ENCODE measurements around the gene HNRNPDL.
A peak's percentile ranks its signal among the peaks of the same experiment; 100 is the strongest.
"Not testable (repeated sequence)": the region's sequence is repeated elsewhere in the genome, so short reads cannot be mapped to it uniquely, and the experiment has no call there.

Gene HNRNPDL

GRCh38 chr4:82431831-82432230 lies 1.6 kb upstream of the HNRNPDL start:
- no peak for DNase-seq

GRCh38 chr4:82430964-82431745 lies 893 bp upstream of the HNRNPDL start:
- DNase-seq = peak in 3 of 4 experiments; percentile 13 to 21 (median 14)

GRCh38 chr4:82429728-82430192 lies 502 bp downstream of the HNRNPDL start:
- peak in 2 of 4 experiments; percentile 83 to 85 for DNase-seq

GRCh38 chr4:82428969-82429727 lies 1.1 kb downstream of the HNRNPDL start:
- peak; percentile 83 to 93 (median 89) for DNase-seq

GRCh38 chr4:82428526-82428968 lies 1.7 kb downstream of the HNRNPDL start:
- DNase-seq = no peak

- DNase-seq = no peak
Observed at GRCh38 chr4:82425478-82425877, 4.8 kb downstream of the HNRNPDL start.

- DNase-seq = no peak
Observed at GRCh38 chr4:82423245-82424054, 6.8 kb downstream of the HNRNPDL start.

- DNase-seq = no peak
Observed at GRCh38 chr4:82422616-82423015, 7.6 kb downstream of the HNRNPDL start.

- no peak for DNase-seq
Observed at GRCh38 chr4:82421796-82422560, 8.3 kb downstream of the HNRNPDL start.

GRCh38 chr4:82419451-82419850 lies 10.8 kb downstream of the HNRNPDL start:
- DNase-seq = no peak

- no peak for DNase-seq
Observed at GRCh38 chr4:82415922-82416365, 14.3 kb downstream of the HNRNPDL start.

GRCh38 chr4:82415061-82415460 lies 15.2 kb downstream of the HNRNPDL start:
- not testable (repeated sequence) for DNase-seq

- no peak for DNase-seq
Observed at GRCh38 chr4:82403725-82404124, 26.5 kb downstream of the HNRNPDL start.

- DNase-seq = no peak
Observed at GRCh38 chr4:82402196-82402775, 28.0 kb downstream of the HNRNPDL start.

GRCh38 chr4:82401600-82401999 lies 28.7 kb downstream of the HNRNPDL start:
- no peak for DNase-seq

GRCh38 chr4:82398263-82398662 lies 32.0 kb downstream of the HNRNPDL start:
- no peak for DNase-seq

GRCh38 chr4:82397527-82397926 lies 32.7 kb downstream of the HNRNPDL start:
- DNase-seq = no peak

- DNase-seq = no peak
Observed at GRCh38 chr4:82394896-82395295, 35.4 kb downstream of the HNRNPDL start.

GRCh38 chr4:82390061-82390460 lies 40.2 kb downstream of the HNRNPDL start:
- not testable (repeated sequence) for DNase-seq

GRCh38 chr4:82388405-82388804 lies 41.9 kb downstream of the HNRNPDL start:
- no peak for DNase-seq

- not testable (repeated sequence) for DNase-seq
Observed at GRCh38 chr4:82386312-82386711, 44.0 kb downstream of the HNRNPDL start.

- no peak for DNase-seq
Observed at GRCh38 chr4:82382751-82383150, 47.5 kb downstream of the HNRNPDL start.
